ENCODE results near the gene NPB.

Gene NPB

GRCh38 chr17:81869221-81870130, 32.6 kb upstream of the NPB start:
- Mint-ChIP-seq H3K9me3 (no peaks in the 10 kb centered on the region), H3K4me3 (peak overlapping the region; percentile 82 to 93 (median 91)), H3K36me3 (ENCODE audit: low read depth) (peaks cover 3% of the 10 kb centered on the region), H3K4me1 (peaks cover 11% of the 10 kb centered on the region), H3K27ac (peak overlapping the region; percentile 87 to 94 (median 92)), H3K27me3 (ENCODE audit: low read depth) (no peaks in the 10 kb centered on the region)
- TF ChIP-seq, protein P1, sequence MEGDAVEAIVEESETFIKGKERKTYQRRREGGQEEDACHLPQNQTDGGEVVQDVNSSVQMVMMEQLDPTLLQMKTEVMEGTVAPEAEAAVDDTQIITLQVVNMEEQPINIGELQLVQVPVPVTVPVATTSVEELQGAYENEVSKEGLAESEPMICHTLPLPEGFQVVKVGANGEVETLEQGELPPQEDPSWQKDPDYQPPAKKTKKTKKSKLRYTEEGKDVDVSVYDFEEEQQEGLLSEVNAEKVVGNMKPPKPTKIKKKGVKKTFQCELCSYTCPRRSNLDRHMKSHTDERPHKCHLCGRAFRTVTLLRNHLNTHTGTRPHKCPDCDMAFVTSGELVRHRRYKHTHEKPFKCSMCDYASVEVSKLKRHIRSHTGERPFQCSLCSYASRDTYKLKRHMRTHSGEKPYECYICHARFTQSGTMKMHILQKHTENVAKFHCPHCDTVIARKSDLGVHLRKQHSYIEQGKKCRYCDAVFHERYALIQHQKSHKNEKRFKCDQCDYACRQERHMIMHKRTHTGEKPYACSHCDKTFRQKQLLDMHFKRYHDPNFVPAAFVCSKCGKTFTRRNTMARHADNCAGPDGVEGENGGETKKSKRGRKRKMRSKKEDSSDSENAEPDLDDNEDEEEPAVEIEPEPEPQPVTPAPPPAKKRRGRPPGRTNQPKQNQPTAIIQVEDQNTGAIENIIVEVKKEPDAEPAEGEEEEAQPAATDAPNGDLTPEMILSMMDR (IDR thresholded peaks at IDR 0.05; ENCODE audit: unreplicated experiment in 3 of 3), result peak; percentile 98 to 99 (median 98)

DNA sequence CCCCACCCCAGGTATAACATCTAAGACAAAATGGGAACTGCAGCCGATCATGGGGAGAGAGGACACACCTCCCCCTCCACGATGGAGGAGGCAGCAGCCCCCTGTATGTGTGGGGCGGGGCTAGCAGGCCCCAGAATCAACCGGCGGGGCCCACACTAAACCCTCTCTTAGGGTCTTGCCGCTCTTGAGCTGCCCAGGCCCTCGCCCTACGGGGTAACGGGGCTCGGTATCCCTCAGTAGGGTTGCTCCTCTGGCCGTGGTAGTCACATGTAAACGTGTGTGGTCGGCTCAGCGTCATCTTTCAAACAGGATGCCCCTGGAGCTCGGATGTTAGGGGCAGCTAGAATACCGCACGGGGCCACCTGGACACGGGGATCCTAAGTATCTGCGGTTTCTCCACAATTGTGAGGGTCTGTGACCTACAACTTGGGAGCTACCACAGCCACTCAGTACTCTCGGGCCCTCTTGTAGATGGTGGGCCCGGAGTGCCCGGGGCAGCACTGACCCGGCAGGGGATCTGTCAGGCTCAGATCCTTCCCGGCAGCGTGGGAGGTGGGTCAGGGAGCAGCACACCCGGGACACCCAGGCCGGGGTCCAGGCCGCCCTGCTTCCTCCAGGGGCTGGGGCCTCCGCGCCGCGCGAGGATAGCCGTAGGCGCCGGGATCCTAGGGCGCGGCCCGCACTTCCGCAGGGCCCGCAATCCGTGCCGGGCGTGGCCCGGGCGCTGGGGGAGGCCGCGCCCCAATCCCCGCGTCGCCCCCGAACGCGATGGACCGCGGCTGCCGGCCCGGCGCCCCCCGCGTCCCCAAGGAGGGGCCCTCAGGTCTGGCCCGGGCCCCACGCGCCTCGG, 31.7 kb upstream of the NPB start:
- H3K9me3 Mint-ChIP-seq, result no peaks in the 10 kb centered on the region
- H3K27me3 Mint-ChIP-seq (ENCODE audit: low read depth), result no peaks in the 10 kb centered on the region
- H3K27ac Mint-ChIP-seq, result peak overlapping the region; percentile 87 to 94 (median 92)
- TF ChIP-seq, protein P1 (IDR thresholded peaks at IDR 0.05; ENCODE audit: unreplicated experiment in 3 of 3), result no peak
- H3K4me3 Mint-ChIP-seq, result peak overlapping the region; percentile 82 to 93 (median 91)
- peaks cover 11% of the 10 kb centered on the region for H3K4me1 Mint-ChIP-seq
- peaks cover 3% of the 10 kb centered on the region for H3K36me3 Mint-ChIP-seq (ENCODE audit: low read depth)

DNA sequence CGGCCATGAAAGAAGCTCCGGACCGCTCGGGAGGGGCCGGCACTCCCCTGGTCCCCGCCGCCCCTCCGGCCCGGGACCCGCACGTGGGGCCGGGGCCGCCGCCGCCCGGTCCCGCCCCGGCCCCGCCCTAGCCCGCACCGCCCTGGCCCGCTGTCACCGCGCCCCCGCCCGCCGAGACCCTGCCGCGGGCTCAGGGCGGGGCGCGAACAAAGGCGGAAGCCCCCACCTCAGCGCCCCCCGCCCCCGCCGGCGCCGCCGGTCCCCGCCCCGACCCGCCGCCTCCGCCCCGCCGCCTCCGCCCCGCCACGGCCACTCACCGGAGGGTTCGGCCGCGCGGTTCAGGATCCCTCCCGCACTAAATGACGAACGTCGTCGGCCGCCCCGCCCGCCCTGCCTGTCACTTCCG, 31.1 kb upstream of the NPB start, which contains the start of gene ARHGDIA:
ARHGDIA (minus strand) TSS at position 357 of the 406 bp plus-strand sequence. CDS start 1,407 bp downstream, outside the sequence.
- peaks cover 11% of the 10 kb centered on the region for H3K4me1 Mint-ChIP-seq
- peak within 1 kb of the TSS; percentile 85 to 93 (median 91) for H3K4me3 Mint-ChIP-seq
- TF ChIP-seq, protein P1 (IDR thresholded peaks at IDR 0.05; ENCODE audit: unreplicated experiment in 3 of 3), result no peak
- peaks cover 3% of the 10 kb centered on the region for H3K36me3 Mint-ChIP-seq (ENCODE audit: low read depth)
- no peaks in the 10 kb centered on the region for H3K27me3 Mint-ChIP-seq (ENCODE audit: low read depth)
- no peaks in the 10 kb centered on the region for H3K9me3 Mint-ChIP-seq
- H3K27ac Mint-ChIP-seq, result peak within 1 kb of the TSS; percentile 88 to 97 (median 95)

DNA sequence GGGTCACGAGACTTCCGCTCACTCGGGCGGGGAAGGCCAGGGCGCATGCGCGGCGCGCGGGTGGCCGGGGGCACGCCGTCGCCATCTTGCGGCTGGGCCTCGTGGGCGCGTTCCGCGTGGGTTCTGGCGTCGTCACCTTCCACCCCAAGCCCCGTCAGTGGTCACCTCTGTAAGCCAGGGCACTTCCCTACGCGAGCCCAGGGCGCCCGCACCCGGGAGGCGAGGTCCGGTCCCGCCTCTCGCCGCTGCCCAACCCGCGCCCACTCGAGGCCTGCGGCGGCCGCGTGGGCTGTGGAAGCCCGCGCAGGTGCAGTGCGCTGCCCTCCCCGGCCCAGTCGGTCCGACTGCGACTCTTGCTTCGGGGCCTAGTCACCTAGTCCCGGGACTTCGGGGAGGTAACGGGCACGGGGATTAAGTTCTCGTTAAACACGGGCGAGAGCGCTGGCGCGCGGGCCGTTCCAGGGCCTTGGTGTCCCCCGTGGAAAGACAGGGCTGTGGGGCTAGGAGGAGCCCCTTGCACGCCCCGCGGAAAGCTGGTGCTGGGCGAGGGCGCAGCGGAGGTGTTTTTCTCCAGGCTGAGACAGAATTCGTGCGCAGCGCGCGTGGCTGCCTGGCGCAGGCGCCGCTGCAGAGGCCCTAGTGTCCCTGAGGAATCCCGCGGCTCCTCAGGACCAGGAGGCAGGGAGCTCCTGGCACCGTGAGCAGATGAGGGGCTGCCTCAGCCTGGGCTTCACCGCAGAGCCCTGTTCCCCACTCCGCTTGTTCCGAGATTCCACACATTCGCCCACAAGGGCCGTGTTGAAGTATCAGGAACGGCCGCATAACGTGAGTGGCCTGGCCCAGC, 30.4 kb upstream of the NPB start:
- no peaks in the 10 kb centered on the region for H3K27me3 Mint-ChIP-seq (ENCODE audit: low read depth)
- peaks cover 3% of the 10 kb centered on the region for H3K36me3 Mint-ChIP-seq (ENCODE audit: low read depth)
- peaks cover 8% of the 10 kb centered on the region for H3K4me1 Mint-ChIP-seq
- peak overlapping the region; percentile 88 to 97 (median 95) for H3K27ac Mint-ChIP-seq
- H3K4me3 Mint-ChIP-seq, result peak overlapping the region; percentile 85 to 91 (median 88)
- TF ChIP-seq, protein P1 (IDR thresholded peaks at IDR 0.05; ENCODE audit: unreplicated experiment in 3 of 3), result peak in 2 of 3 experiments; percentile 16 to 46
- no peaks in the 10 kb centered on the region for H3K9me3 Mint-ChIP-seq

GRCh38 chr17:81877569-81877968, 24.5 kb upstream of the NPB start:
- Mint-ChIP-seq H3K27ac (no peak overlapping the region), H3K36me3 (ENCODE audit: low read depth) (peaks cover 34% of the 10 kb centered on the region), H3K4me3 (no peak overlapping the region)

More at GRCh38 chr17:81877569-81877968, 24.5 kb upstream of the NPB start:
- Mint-ChIP-seq H3K9me3 (no peaks in the 10 kb centered on the region), H3K4me1 (no peaks in the 10 kb centered on the region), H3K27me3 (ENCODE audit: low read depth) (no peaks in the 10 kb centered on the region)
- TF ChIP-seq, protein P1 (IDR thresholded peaks at IDR 0.05; ENCODE audit: unreplicated experiment in 3 of 3), result no peak
